ENCODE results near the gene ZNF558.

The ZNF558 gene

GRCh38 chr19:8832132-8833021 lies at the start of gene ZNF558, which contains the start of gene MBD3L1:
Gene ZNF558 (minus strand): TSS chr19:8832304. CDS start chr19:8822659, 9,645 bp downstream.
Gene MBD3L1 (plus strand): TSS chr19:8832377. CDS start chr19:8842679, 10,302 bp downstream.
- peak; percentile 98 for DNase-seq

- DNase-seq, result no peak
Observed at GRCh38 chr19:8881512-8881911, 49.4 kb upstream of the ZNF558 start.

GRCh38 chr19:8880868-8881488 lies 48.9 kb upstream of the ZNF558 start:
- DNase-seq, result no peak

- no peak for DNase-seq
Observed at GRCh38 chr19:8877854-8878705, 46.0 kb upstream of the ZNF558 start.

GRCh38 chr19:8866344-8866743 lies 34.2 kb upstream of the ZNF558 start:
- no peak for DNase-seq

GRCh38 chr19:8858260-8858659 lies 26.2 kb upstream of the ZNF558 start:
- DNase-seq, result no peak

GRCh38 chr19:8850488-8850887 lies 18.4 kb upstream of the ZNF558 start:
- no peak for DNase-seq

- no peak for DNase-seq
Observed at GRCh38 chr19:8849232-8849631, 17.1 kb upstream of the ZNF558 start.

GRCh38 chr19:8846819-8847218 lies 14.7 kb upstream of the ZNF558 start:
- DNase-seq, result no peak

GRCh38 chr19:8840708-8841107 lies 8.6 kb upstream of the ZNF558 start:
- no peak for DNase-seq

GRCh38 chr19:8835877-8836276 lies 3.8 kb upstream of the ZNF558 start:
- no peak for DNase-seq

GRCh38 chr19:8835446-8835845 lies 3.3 kb upstream of the ZNF558 start:
- DNase-seq, result no peak

- no peak for DNase-seq
Observed at GRCh38 chr19:8831832-8832131, 322 bp downstream of the ZNF558 start.

GRCh38 chr19:8831373-8831772 lies 731 bp downstream of the ZNF558 start:
- no peak for DNase-seq

GRCh38 chr19:8827277-8827676 lies 4.8 kb downstream of the ZNF558 start:
- DNase-seq, result no peak

- no peak for DNase-seq
Observed at GRCh38 chr19:8826371-8826770, 5.7 kb downstream of the ZNF558 start.

GRCh38 chr19:8821748-8822241 lies 10.3 kb downstream of the ZNF558 start:
- DNase-seq, result no peak

GRCh38 chr19:8820234-8820633 lies 11.9 kb downstream of the ZNF558 start:
- no peak for DNase-seq

GRCh38 chr19:8815780-8816179 lies 16.3 kb downstream of the ZNF558 start:
- no peak for DNase-seq

GRCh38 chr19:8814176-8814575 lies 17.9 kb downstream of the ZNF558 start:
- no peak for DNase-seq

- no peak for DNase-seq
Observed at GRCh38 chr19:8811315-8812172, 20.6 kb downstream of the ZNF558 start.

GRCh38 chr19:8806661-8807060 lies 25.4 kb downstream of the ZNF558 start:
- no peak for DNase-seq

Measured in NCI-H345 (cell line).